H1 (cell line): ENCODE results near the gene AK8. TPM values are rescaled to one million over a fixed set of nuclear protein-coding genes. Genes with fewer than 3 reads are reported as not detected.

Source experiments
- CTCF ChIA-PET: fragments of 300-600 bp; sonication (Branson Sonifier 250); formaldehyde crosslinking; loops from one replicate; lab custom pipeline; 2021; ENCODE audit not compliant: partially characterized antibody; lab: Charles Lee
- POLR2A ChIA-PET: fragments of 300-600 bp; sonication (Branson Sonifier 250); formaldehyde crosslinking; loops from one replicate; lab custom pipeline; 2021; ENCODE audit warnings: inconsistent platforms; ENCODE audit not compliant: partially characterized antibody; lab: Charles Lee
- DNase-seq, 2 experiments: peaks; one replicate each; pipeline versions ENCODE4 v3.0.0 to v3.0.0-alpha.2; 2010 to 2022; ENCODE audit warnings: low spot score in 2 of 2, low read depth in 1 of 2, mixed read lengths in 1 of 2
- FAIRE-seq: peaks from 2 replicates; lab custom pipeline; 2011; peaks lifted over from hg19 to GRCh38; lab: Jason Lieb, UNC
- H2AFZ ChIP-seq: 2 replicates; pipeline ENCODE4 v1.8.1; 2012; ENCODE audit warnings: low read length, inconsistent platforms
- H2AK5ac ChIP-seq: 2 replicates; pipeline ENCODE4 v1.6.1; 2013; ENCODE audit warnings: low read depth, low read length
- H2BK120ac ChIP-seq: replicated peaks from 2 replicates; pipeline ENCODE3; 2013; ENCODE audit warnings: low read depth, low read length, inconsistent platforms
- H2BK12ac ChIP-seq: 2 replicates; pipeline ENCODE4 v1.6.1; 2013; ENCODE audit warnings: low read depth, low read length
- H2BK15ac ChIP-seq: 2 replicates; pipeline ENCODE4 v1.6.1; 2013; ENCODE audit warnings: low read length
- H2BK20ac ChIP-seq: 2 replicates; pipeline ENCODE4 v1.6.1; 2013; ENCODE audit warnings: low read length
- H2BK5ac ChIP-seq: 2 replicates; pipeline ENCODE4 v1.6.1; 2013; ENCODE audit warnings: low read depth, low read length
- H3K14ac ChIP-seq: 2 replicates; pipeline ENCODE4 v1.6.1; 2013; ENCODE audit warnings: inconsistent platforms; ENCODE audit not compliant: insufficient read length
- H3K18ac ChIP-seq: 2 replicates; pipeline ENCODE4 v1.6.1; 2013; ENCODE audit warnings: low read length; ENCODE audit errors: extremely low read depth
- H3K23ac ChIP-seq: 2 replicates; pipeline ENCODE4 v1.6.1; 2013; ENCODE audit warnings: inconsistent platforms; ENCODE audit not compliant: insufficient read length
- H3K23me2 ChIP-seq: 2 replicates; pipeline ENCODE4 v1.6.1; 2013; ENCODE audit warnings: low read depth, low read length
- H3K27ac ChIP-seq: 2 replicates; pipeline ENCODE4 v1.6.1; 2011; ENCODE audit warnings: low read depth, low read length, inconsistent platforms
- H3K27me3 ChIP-seq, 4 experiments: replicated peaks in 1 of 4; 1 replicate in 1 of 4; 2 replicates in 3 of 4; pipeline versions ENCODE4 v1.6.1 to v1.8.1; 2011 to 2013; ENCODE audit warnings: low read length in 3 of 4, mild to moderate bottlenecking in 3 of 4, inconsistent platforms in 2 of 4, mixed read lengths in 2 of 4, moderate library complexity in 1 of 4; ENCODE audit not compliant: control insufficient read depth in 3 of 4, insufficient read depth in 3 of 4; ENCODE audit errors: extremely low read depth in 1 of 4
- H3K36me3 ChIP-seq, 4 experiments: 2 replicates each; pipeline versions ENCODE4 v1.6.1 to v1.8.1; 2011 to 2013; ENCODE audit warnings: mild to moderate bottlenecking in 4 of 4, low read length in 3 of 4, moderate library complexity in 2 of 4, control low read depth in 1 of 4, inconsistent platforms in 1 of 4; ENCODE audit not compliant: insufficient read depth in 4 of 4, control insufficient read depth in 2 of 4
- H3K4ac ChIP-seq: replicated peaks from 2 replicates; pipeline ENCODE3; 2013; ENCODE audit warnings: low read length, low read depth, mixed read lengths, inconsistent platforms; ENCODE audit not compliant: insufficient read length
- H3K4me1 ChIP-seq, 4 experiments: replicated peaks in 1 of 4; 1 replicate in 1 of 4; 2 replicates in 3 of 4; pipeline versions ENCODE4 v1.6.1 to v1.8.1; 2011 to 2013; ENCODE audit warnings: low read length in 3 of 4, inconsistent platforms in 2 of 4, mixed read lengths in 1 of 4; ENCODE audit not compliant: insufficient read depth in 4 of 4, control insufficient read depth in 3 of 4
- H3K4me2 ChIP-seq, 2 experiments: 2 replicates each; pipeline versions ENCODE4 v1.6.1 to v1.8.1; 2011 to 2013; ENCODE audit warnings: low read depth in 2 of 2, low read length in 2 of 2, control low read depth in 1 of 2, inconsistent platforms in 1 of 2, mild to moderate bottlenecking in 1 of 2; ENCODE audit not compliant: insufficient read depth in 1 of 2
- H3K4me3 ChIP-seq, 4 experiments: fragments of 200-600, 300-600 bp in 1 of 4; sonication (generic), shearing (Covaris generic), sonication (Bioruptor Twin) in 1 of 4; 2 replicates each; pipeline versions ENCODE4 v1.5.1 to v1.8.1; 2011 to 2016; ENCODE audit warnings: low read length in 4 of 4, low read depth in 3 of 4, control low read depth in 2 of 4, inconsistent platforms in 2 of 4, mild to moderate bottlenecking in 2 of 4, mixed read lengths in 1 of 4, moderate library complexity in 1 of 4; ENCODE audit not compliant: insufficient read depth in 2 of 4; ENCODE audit errors: extremely low read depth in 1 of 4
- H3K56ac ChIP-seq: replicated peaks from 2 replicates; pipeline ENCODE3; 2013; ENCODE audit warnings: low read depth, mild to moderate bottlenecking, mixed read lengths, low read length, inconsistent platforms; ENCODE audit not compliant: insufficient read length
- H3K79me1 ChIP-seq: 2 replicates; pipeline ENCODE4 v1.6.1; 2013; ENCODE audit warnings: low read depth, low read length, control low read depth
- H3K79me2 ChIP-seq, 2 experiments: 2 replicates each; pipeline versions ENCODE4 v1.6.1 to v1.8.1; 2012 to 2013; ENCODE audit warnings: low read length in 2 of 2, mild to moderate bottlenecking in 2 of 2, inconsistent platforms in 1 of 2; ENCODE audit not compliant: insufficient read depth in 2 of 2, control insufficient read depth in 1 of 2
- H3K9ac ChIP-seq, 4 experiments: replicated peaks in 1 of 4; 1 replicate in 1 of 4; 2 replicates in 3 of 4; pipeline versions ENCODE4 v1.6.1 to v1.8.1; 2011 to 2013; ENCODE audit warnings: low read depth in 3 of 4, low read length in 3 of 4, control low read depth in 2 of 4, mild to moderate bottlenecking in 2 of 4, moderate library complexity in 2 of 4, inconsistent platforms in 1 of 4; ENCODE audit errors: extremely low read depth in 1 of 4
- H3K9me3 ChIP-seq, 2 experiments: 2 replicates each; pipeline versions ENCODE4 v1.6.1 to v1.8.1; 2012 to 2013; ENCODE audit warnings: mild to moderate bottlenecking in 2 of 2, moderate library complexity in 2 of 2, control low read depth in 1 of 2, inconsistent platforms in 1 of 2, low read depth in 1 of 2, low read length in 1 of 2, mixed read lengths in 1 of 2; ENCODE audit not compliant: insufficient read depth in 2 of 2
- H4K20me1 ChIP-seq, 2 experiments: replicated peaks in 1 of 2; 2 replicates each; pipeline versions ENCODE3 to v1.8.1; 2011 to 2013; ENCODE audit warnings: inconsistent platforms in 2 of 2, low read length in 2 of 2, mild to moderate bottlenecking in 1 of 2; ENCODE audit not compliant: insufficient read depth in 2 of 2, control insufficient read depth in 1 of 2
- H4K5ac ChIP-seq: 2 replicates; pipeline ENCODE4 v1.6.1; 2013; ENCODE audit warnings: low read length, low read depth, mixed read lengths, inconsistent platforms; ENCODE audit not compliant: insufficient read length
- H4K8ac ChIP-seq: 2 replicates; pipeline ENCODE4 v1.8.0; 2013; ENCODE audit warnings: mild to moderate bottlenecking, moderate library complexity, low read length, inconsistent platforms; ENCODE audit not compliant: insufficient read depth; ENCODE audit errors: extremely low read depth
- H4K91ac ChIP-seq: replicated peaks from 2 replicates; pipeline ENCODE3; 2013; ENCODE audit warnings: low read length, mixed read lengths, inconsistent platforms; ENCODE audit not compliant: insufficient read length
- BCL11A ChIP-seq, 2 experiments: IDR thresholded peaks; one replicate each; pipeline ENCODE4 v1.6.1; 2011; ENCODE audit warnings: low read depth in 2 of 2, low read length in 2 of 2, mild to moderate bottlenecking in 2 of 2
- CBX5 ChIP-seq: fragments of 300-800, 300-1000 bp; sonication (generic); IDR thresholded peaks from 2 replicates; pipeline ENCODE4 v1.7.1; 2016; ENCODE audit warnings: antibody characterized with exemption, low read length, low read depth
- CHD2 ChIP-seq: IDR thresholded peaks from 2 replicates; pipeline ENCODE4 v1.6.1; 2012; ENCODE audit warnings: low read length, improper control_type of control experiment
- E2F6 ChIP-seq: IDR thresholded peaks from 2 replicates; pipeline ENCODE4 v1.6.1; 2012; ENCODE audit warnings: inconsistent platforms
- EGR1 ChIP-seq: IDR thresholded peaks from 2 replicates; pipeline ENCODE4 v1.6.1; 2011; ENCODE audit warnings: low read depth, low read length, borderline replicate concordance
- FOSL1 ChIP-seq: IDR thresholded peaks from 2 replicates; pipeline ENCODE4 v1.6.1; 2011; ENCODE audit warnings: mild to moderate bottlenecking, low read depth, low read length, moderate library complexity; ENCODE audit not compliant: insufficient read depth
- HDAC6 ChIP-seq: IDR thresholded peaks from one replicate; pipeline ENCODE4 v1.7.1; 2012; ENCODE audit warnings: low read depth, mild to moderate bottlenecking, inconsistent platforms, low read length, moderate library complexity
- POLR2AphosphoS5 ChIP-seq: IDR thresholded peaks from 2 replicates; pipeline ENCODE4 v1.6.1; 2011; ENCODE audit warnings: low read depth, low read length
- RFX5 ChIP-seq: IDR thresholded peaks from 2 replicates; pipeline ENCODE4 v1.6.1; 2011; ENCODE audit warnings: low read depth, low read length, improper control_type of control experiment, borderline replicate concordance
- SAP30 ChIP-seq: fragments of 300-600 bp; sonication (generic); IDR thresholded peaks from 2 replicates; pipeline ENCODE4 v1.7.1; 2012; ENCODE audit warnings: low read length, moderate library complexity, mild to moderate bottlenecking, inconsistent platforms; ENCODE audit not compliant: insufficient read depth, insufficient replicate concordance
- SIRT6 ChIP-seq: IDR thresholded peaks from one replicate; pipeline ENCODE4 v1.7.1; 2012; ENCODE audit warnings: low read length, inconsistent platforms
- SP1 ChIP-seq: IDR thresholded peaks from 2 replicates; pipeline ENCODE4 v1.6.1; 2011; ENCODE audit warnings: low read depth, low read length
- SP4 ChIP-seq: IDR thresholded peaks from 2 replicates; pipeline ENCODE4 v1.6.1; 2012; ENCODE audit warnings: low read length, inconsistent platforms
- TCF12 ChIP-seq: IDR thresholded peaks from 2 replicates; pipeline ENCODE4 v1.6.1; 2011; ENCODE audit warnings: low read depth, mild to moderate bottlenecking, low read length
- WGBS, 2 experiments: shearing (Covaris generic) in 1 of 2; methylation state at CpG; one replicate each; pipeline versions ENCODE4 v1.1.6 to v1.1.7; 2013 to 2015; ENCODE audit warnings: low lambda C conversion rate in 2 of 2, mixed read lengths in 2 of 2, inconsistent platforms in 1 of 2, low coverage in 1 of 2, missing lambda C conversion rate in 1 of 2; ENCODE audit not compliant: insufficient replicate concordance in 2 of 2, insufficient coverage in 1 of 2, insufficient read length in 1 of 2; ENCODE audit errors: extremely low coverage in 1 of 2, missing lambda C conversion rate in 1 of 2; 5-methylcytosine and 5-hydroxymethylcytosine counted together
- polyA plus RNA-seq, 7 experiments: library from polyadenylated mRNA; depleted of rRNA in 3 of 7; stranded (reverse) in 5 of 7; unstranded in 2 of 7; fragments of >200 nt in 5 of 7; fragments of 200-250 nt in 2 of 7; gene quantifications; 1 replicate in 5 of 7; 2 replicates in 1 of 7; 4 replicates in 1 of 7; pipeline versions ENCODE4 v1.2.1 to v1.2.3, GENCODE V29; 2011 to 2013; ENCODE audit warnings: missing spikeins in 2 of 7, mixed read lengths in 2 of 7
- total RNA-seq: library from RNA; stranded (reverse); fragmentation: NEBNext Ultra II Directional; extraction: Animal tissue kit (Norgen Biotek cat#: 25700); gene quantifications from 2 replicates; pipeline ENCODE4 v1.2.1, GENCODE V29; 2021

Gene AK8
- total and polyA plus RNA-seq, 2 of the 8 experiments (the other 6 are each of a cell fraction or from before 2014, with no cell fraction given) = 0.35 to 0.48 TPM

- Histone ChIP-seq H3K4me1 (no peaks in the 10 kb centered on the region; a peak in 1 of 7 replicates), H3K18ac (no peak overlapping the region), H4K20me1 (no peaks in the 10 kb centered on the region), H3K23me2 (no peaks in the 10 kb centered on the region), H3K9ac (no peak overlapping the region), H2AK5ac (no peak overlapping the region), H4K91ac (no peak overlapping the region), H3K79me2 (no peaks in the 10 kb centered on the region), H3K27ac (no peak overlapping the region), H3K23ac (no peak overlapping the region), H3K4me2 (no peak overlapping the region), H3K27me3 (no peaks in the 10 kb centered on the region), H3K36me3 (no peaks in the 10 kb centered on the region), H3K4me3 (no peak overlapping the region), H2BK20ac (no peak overlapping the region), H4K8ac (no peak overlapping the region), H2AFZ (no peak overlapping the region), H3K79me1 (no peaks in the 10 kb centered on the region), H3K56ac (no peak overlapping the region), H4K5ac (no peak overlapping the region), H2BK120ac (no peak overlapping the region), H3K14ac (no peak overlapping the region), H2BK5ac (no peak overlapping the region), H3K4ac (no peak overlapping the region), H2BK15ac (no peak overlapping the region), H3K9me3 (no peaks in the 10 kb centered on the region), H2BK12ac (no peak overlapping the region)
- 83% methylated on average over 14 of the region's 14 CpGs; no CpG with 5 or more reads in 1 of the 2 experiments for WGBS, 2 experiments
- FAIRE-seq (no peak), DNase-seq (no peak)
- ChIA-PET CTCF (no interaction called here), POLR2A (no interaction called here)
- TF ChIP-seq SP1 = no peak
- TF ChIP-seq E2F6 = no peak
- no peak for TF ChIP-seq RFX5
- no peak for TF ChIP-seq HDAC6
- TF ChIP-seq SP4 = no peak
- TF ChIP-seq POLR2AphosphoS5 = no peak
- TF ChIP-seq CHD2 = no peak
- TF ChIP-seq EGR1 = no peak
- no peak for TF ChIP-seq SAP30
- no peak for TF ChIP-seq FOSL1
- no peak for TF ChIP-seq TCF12
- TF ChIP-seq BCL11A (IDR thresholded peaks at IDR 0.05; ENCODE audit: low read depth in 2 of 2, low read length in 2 of 2) = no peak
- TF ChIP-seq CBX5 = no peak
- no peak for TF ChIP-seq SIRT6
Measured at GRCh38 chr9:132814937-132815336, 63.1 kb downstream of the AK8 start.
